Femur (tissue), 1 donor: ENCODE data around the gene OR2A42.
"Not testable (repeated sequence)": the region's sequence is repeated elsewhere in the genome, so short reads cannot be mapped to it uniquely, and the experiment has no call there.

Experiments used
- DNase-seq: peaks from one replicate; pipeline ENCODE4 v3.0.0-alpha.2; 2017

The OR2A42 gene

GRCh38 chr7:144239365-144239764, at the start of gene OR2A42:
OR2A42 (minus strand) TSS chr7:144239605; CDS start chr7:144232843, 6,762 bp downstream.
- not testable (repeated sequence) for DNase-seq

GRCh38 chr7:144287171-144287784, 47.9 kb upstream of the OR2A42 start:
- DNase-seq: not testable (repeated sequence)

GRCh38 chr7:144283716-144284115, 44.3 kb upstream of the OR2A42 start:
- DNase-seq: not testable (repeated sequence)

GRCh38 chr7:144282490-144282889, 43.1 kb upstream of the OR2A42 start:
- not testable (repeated sequence) for DNase-seq

GRCh38 chr7:144281981-144282380, 42.6 kb upstream of the OR2A42 start:
- not testable (repeated sequence) for DNase-seq

- not testable (repeated sequence) for DNase-seq
Observed at GRCh38 chr7:144280010-144280409, 40.6 kb upstream of the OR2A42 start.

- not testable (repeated sequence) for DNase-seq
Observed at GRCh38 chr7:144275281-144275680, 35.9 kb upstream of the OR2A42 start.

- DNase-seq: not testable (repeated sequence)
Observed at GRCh38 chr7:144269188-144269587, 29.8 kb upstream of the OR2A42 start, which contains the start of gene CTAGE8. CTAGE8 (minus strand) TSS chr7:144269288; CDS start chr7:144269250, 38 bp downstream.

GRCh38 chr7:144264692-144265091, 25.3 kb upstream of the OR2A42 start, which contains the start of gene OR2A7:
OR2A7 (minus strand) TSS chr7:144264792; CDS start chr7:144259628, 5,164 bp downstream.
- DNase-seq: not testable (repeated sequence)

GRCh38 chr7:144262128-144262527, 22.7 kb upstream of the OR2A42 start:
- not testable (repeated sequence) for DNase-seq

- DNase-seq: not testable (repeated sequence)
Observed at GRCh38 chr7:144259067-144259466, 19.7 kb upstream of the OR2A42 start.

- DNase-seq: no peak
Observed at GRCh38 chr7:144256112-144256511, 16.7 kb upstream of the OR2A42 start.

- DNase-seq: no peak
Observed at GRCh38 chr7:144255471-144255897, 16.1 kb upstream of the OR2A42 start.

- not testable (repeated sequence) for DNase-seq
Observed at GRCh38 chr7:144252307-144252706, 12.9 kb upstream of the OR2A42 start.

- not testable (repeated sequence) for DNase-seq
Observed at GRCh38 chr7:144247674-144248330, 8.4 kb upstream of the OR2A42 start.

- not testable (repeated sequence) for DNase-seq
Observed at GRCh38 chr7:144246967-144247366, 7.6 kb upstream of the OR2A42 start.

GRCh38 chr7:144245372-144245771, 6.0 kb upstream of the OR2A42 start:
- DNase-seq: not testable (repeated sequence)

GRCh38 chr7:144238530-144239082, 799 bp downstream of the OR2A42 start:
- not testable (repeated sequence) for DNase-seq

GRCh38 chr7:144233039-144233438, 6.4 kb downstream of the OR2A42 start:
- not testable (repeated sequence) for DNase-seq

GRCh38 chr7:144231027-144231426, 8.4 kb downstream of the OR2A42 start:
- DNase-seq: not testable (repeated sequence)

- not testable (repeated sequence) for DNase-seq
Observed at GRCh38 chr7:144228810-144229209, 10.6 kb downstream of the OR2A42 start.

GRCh38 chr7:144226866-144227265, 12.5 kb downstream of the OR2A42 start:
- DNase-seq: not testable (repeated sequence)

- not testable (repeated sequence) for DNase-seq
Observed at GRCh38 chr7:144223675-144224074, 15.7 kb downstream of the OR2A42 start.

GRCh38 chr7:144220531-144220930, 18.9 kb downstream of the OR2A42 start:
- not testable (repeated sequence) for DNase-seq
